ENCODE data around the gene FADS2.

- TF ChIP-seq CTCF (conservative IDR thresholded peaks at IDR 0.05; ENCODE audit: low read length) (no peak), EZH2phosphoT487 (IDR thresholded peaks at IDR 0.05; ENCODE audit: borderline replicate concordance, low read depth, low read length) (no peak)
Measured at GRCh38 chr11:61880031-61880430, 51.9 kb downstream of the FADS2 start.

All from OCI-LY7 (cell line).